HCT116 (cell line): ENCODE data around the gene IMMT.

ENCODE experiments used
- CEBPB ChIP-seq: IDR thresholded peaks from 2 replicates; pipeline ENCODE4 v1.6.1; 2012; ENCODE audit warnings: low read depth
- EZH2 ChIP-seq: fragments of 200-600 bp; sonication (generic); IDR thresholded peaks from 2 replicates; pipeline ENCODE4 v1.6.1; 2017; ENCODE audit warnings: antibody characterized with exemption, mixed run types
- EZH2phosphoT487 ChIP-seq: fragments of 200-600 bp; IDR thresholded peaks from 2 replicates; pipeline ENCODE4 v1.6.1; 2018; ENCODE audit warnings: antibody characterized with exemption, borderline replicate concordance
- POLR2A ChIP-seq: IDR thresholded peaks from 2 replicates; pipeline ENCODE4 v1.7.0; 2011; ENCODE audit warnings: borderline replicate concordance; ENCODE audit not compliant: insufficient read depth, insufficient read length; ENCODE audit errors: extremely low read depth
- POLR2AphosphoS5 ChIP-seq: IDR thresholded peaks from 2 replicates; pipeline ENCODE4 v1.6.1; 2011; ENCODE audit warnings: mild to moderate bottlenecking, low read depth, low read length, moderate library complexity
- RAD21 ChIP-seq: IDR thresholded peaks from 2 replicates; pipeline ENCODE4 v1.6.1; 2012; ENCODE audit warnings: low read depth, mild to moderate bottlenecking
- SRF ChIP-seq: IDR thresholded peaks from 2 replicates; pipeline ENCODE4 v1.6.1; 2012; ENCODE audit warnings: low read depth
- TCF7L2 ChIP-seq: IDR thresholded peaks from 2 replicates; pipeline ENCODE4 v1.7.0; 2011; ENCODE audit warnings: borderline replicate concordance, inconsistent platforms; ENCODE audit not compliant: insufficient read depth, insufficient read length; ENCODE audit errors: extremely low read depth
- TF ChIP-seq, protein P1 (sequence below), 3 experiments: fragments of 200-600 bp in 1 of 3; sonication (generic) in 1 of 3; IDR thresholded peaks in 2 of 3; conservative IDR thresholded peaks in 1 of 3; 2 replicates each; pipeline ENCODE4 v1.5.1; 2012 to 2017; ENCODE audit warnings: low read depth in 2 of 3, low read length in 2 of 3, antibody characterized with exemption in 1 of 3, borderline replicate concordance in 1 of 3, control low read depth in 1 of 3, mild to moderate bottlenecking in 1 of 3, mixed read lengths in 1 of 3, mixed run types in 1 of 3, moderate library complexity in 1 of 3; ENCODE audit not compliant: insufficient read depth in 1 of 3
- TF ChIP-seq, protein P2 (sequence below): IDR thresholded peaks from 2 replicates; pipeline ENCODE4 v1.6.1; 2012

DNA sequence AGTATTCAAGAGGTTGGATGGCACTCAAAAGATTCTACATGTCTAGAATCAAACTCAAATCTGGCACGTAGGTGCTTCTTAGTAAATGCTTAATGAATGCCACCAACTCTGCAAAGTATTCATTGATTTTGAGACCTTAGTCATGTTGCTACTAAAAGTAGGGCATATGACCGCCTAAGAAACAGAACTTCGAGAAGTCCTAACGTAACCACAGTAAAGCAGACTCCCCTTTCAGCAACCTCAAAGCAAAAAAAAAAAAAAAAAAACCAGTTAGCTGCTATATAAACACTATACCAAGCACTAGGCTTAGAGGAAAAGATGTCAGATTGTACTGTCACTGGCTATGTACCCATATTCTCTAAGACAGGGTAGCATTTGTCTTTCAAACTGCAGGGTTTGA is 55.3 kb downstream of the IMMT start:
- TF ChIP-seq POLR2A (no peak), RAD21 (no peak), TCF7L2 (no peak), CEBPB (no peak), EZH2phosphoT487 (no peak), POLR2AphosphoS5 (no peak), EZH2 (no peak), SRF (no peak)
- TF ChIP-seq, protein P1, sequence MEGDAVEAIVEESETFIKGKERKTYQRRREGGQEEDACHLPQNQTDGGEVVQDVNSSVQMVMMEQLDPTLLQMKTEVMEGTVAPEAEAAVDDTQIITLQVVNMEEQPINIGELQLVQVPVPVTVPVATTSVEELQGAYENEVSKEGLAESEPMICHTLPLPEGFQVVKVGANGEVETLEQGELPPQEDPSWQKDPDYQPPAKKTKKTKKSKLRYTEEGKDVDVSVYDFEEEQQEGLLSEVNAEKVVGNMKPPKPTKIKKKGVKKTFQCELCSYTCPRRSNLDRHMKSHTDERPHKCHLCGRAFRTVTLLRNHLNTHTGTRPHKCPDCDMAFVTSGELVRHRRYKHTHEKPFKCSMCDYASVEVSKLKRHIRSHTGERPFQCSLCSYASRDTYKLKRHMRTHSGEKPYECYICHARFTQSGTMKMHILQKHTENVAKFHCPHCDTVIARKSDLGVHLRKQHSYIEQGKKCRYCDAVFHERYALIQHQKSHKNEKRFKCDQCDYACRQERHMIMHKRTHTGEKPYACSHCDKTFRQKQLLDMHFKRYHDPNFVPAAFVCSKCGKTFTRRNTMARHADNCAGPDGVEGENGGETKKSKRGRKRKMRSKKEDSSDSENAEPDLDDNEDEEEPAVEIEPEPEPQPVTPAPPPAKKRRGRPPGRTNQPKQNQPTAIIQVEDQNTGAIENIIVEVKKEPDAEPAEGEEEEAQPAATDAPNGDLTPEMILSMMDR (IDR thresholded peaks at IDR 0.05 in 2 of 3, conservative IDR thresholded peaks at IDR 0.05 in 1 of 3; ENCODE audit: borderline replicate concordance in 1 of 3, insufficient read depth in 1 of 3, low read depth in 2 of 3, low read length in 2 of 3), result no peak
- TF ChIP-seq, protein P2, sequence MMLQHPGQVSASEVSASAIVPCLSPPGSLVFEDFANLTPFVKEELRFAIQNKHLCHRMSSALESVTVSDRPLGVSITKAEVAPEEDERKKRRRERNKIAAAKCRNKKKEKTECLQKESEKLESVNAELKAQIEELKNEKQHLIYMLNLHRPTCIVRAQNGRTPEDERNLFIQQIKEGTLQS, result no peak
